DMS114 treated with DMSO at 0.1 percent for 48 hours (cell line): Measurements from ENCODE around the gene CPXM1.
"Not testable (repeated sequence)": the region's sequence is repeated elsewhere in the genome, so short reads cannot be mapped to it uniquely, and the experiment has no call there.

Source experiments
- DNase-seq: peaks from one replicate; lab custom pipeline; 2025; ENCODE audit not compliant: unreplicated experiment; lab: John Stamatoyannopoulos, UW

The CPXM1 gene

DNA sequence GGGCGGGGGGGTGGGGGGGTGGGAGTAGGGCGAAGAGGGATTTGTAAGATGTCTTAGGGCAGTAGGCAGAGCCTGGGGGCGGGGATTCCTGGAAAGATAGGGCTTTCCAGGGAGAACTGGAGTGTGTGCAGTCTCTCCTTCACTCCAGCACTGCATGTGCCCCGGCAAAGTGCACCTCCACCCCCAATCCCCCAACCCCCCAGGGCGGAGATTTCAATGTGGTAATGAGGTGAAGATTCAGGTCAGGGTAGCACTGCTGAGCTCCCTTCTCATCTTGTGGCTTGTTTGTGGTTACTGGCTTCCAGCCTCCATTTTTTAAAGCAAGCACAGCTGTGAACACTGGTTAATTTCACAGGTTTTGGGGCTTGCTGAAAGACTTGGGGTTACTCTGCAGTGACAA lies 21.6 kb upstream of the CPXM1 start:
- no peak for DNase-seq

DNA sequence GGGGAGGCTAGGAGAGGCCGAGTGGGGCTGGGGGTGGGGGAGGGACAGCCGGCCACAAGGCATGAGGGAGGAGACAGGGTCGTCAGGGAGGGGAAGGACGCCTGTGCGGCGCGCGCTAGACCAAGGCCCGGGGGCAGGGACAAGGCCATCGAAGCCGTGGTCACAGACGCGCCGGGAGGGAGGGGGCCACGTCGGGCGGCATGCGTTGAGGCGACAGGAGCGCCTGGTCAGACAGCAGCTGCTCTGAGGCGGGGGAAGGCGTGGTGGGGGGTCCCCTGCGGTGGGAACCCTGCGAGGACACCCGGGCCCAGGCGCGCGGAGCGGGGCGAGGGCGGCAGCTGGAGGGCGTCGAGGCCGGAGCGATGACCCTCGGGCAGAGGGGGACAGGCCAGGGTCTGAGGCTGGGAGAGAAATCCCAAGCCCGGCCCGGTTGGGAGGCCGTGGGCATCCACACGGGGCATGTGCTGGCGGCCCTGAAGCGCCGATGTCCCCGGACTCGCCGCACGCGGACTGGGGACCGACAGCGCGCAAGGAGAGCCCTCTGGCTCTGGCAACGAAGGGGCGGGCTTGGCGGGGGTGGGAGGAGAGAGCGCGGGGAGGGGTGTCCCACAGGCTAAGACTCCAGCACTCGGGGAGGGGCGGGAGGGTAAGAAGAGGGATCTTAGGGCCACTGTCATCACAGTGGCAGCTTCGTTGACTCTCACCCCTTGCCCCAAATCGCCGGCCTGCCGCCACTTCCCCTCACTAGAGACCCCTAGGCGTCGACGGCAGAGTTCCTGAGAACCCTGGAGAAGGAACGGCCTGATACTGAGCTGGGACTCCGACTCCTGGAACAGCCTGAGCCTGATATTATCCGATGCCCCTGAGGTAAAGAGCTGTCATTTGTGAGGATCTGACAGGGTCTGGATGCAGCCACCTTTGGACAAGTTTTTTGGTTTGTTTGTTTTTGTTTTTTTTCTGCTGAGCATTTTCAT lies 20.8 kb upstream of the CPXM1 start:
- DNase-seq = no peak

DNA sequence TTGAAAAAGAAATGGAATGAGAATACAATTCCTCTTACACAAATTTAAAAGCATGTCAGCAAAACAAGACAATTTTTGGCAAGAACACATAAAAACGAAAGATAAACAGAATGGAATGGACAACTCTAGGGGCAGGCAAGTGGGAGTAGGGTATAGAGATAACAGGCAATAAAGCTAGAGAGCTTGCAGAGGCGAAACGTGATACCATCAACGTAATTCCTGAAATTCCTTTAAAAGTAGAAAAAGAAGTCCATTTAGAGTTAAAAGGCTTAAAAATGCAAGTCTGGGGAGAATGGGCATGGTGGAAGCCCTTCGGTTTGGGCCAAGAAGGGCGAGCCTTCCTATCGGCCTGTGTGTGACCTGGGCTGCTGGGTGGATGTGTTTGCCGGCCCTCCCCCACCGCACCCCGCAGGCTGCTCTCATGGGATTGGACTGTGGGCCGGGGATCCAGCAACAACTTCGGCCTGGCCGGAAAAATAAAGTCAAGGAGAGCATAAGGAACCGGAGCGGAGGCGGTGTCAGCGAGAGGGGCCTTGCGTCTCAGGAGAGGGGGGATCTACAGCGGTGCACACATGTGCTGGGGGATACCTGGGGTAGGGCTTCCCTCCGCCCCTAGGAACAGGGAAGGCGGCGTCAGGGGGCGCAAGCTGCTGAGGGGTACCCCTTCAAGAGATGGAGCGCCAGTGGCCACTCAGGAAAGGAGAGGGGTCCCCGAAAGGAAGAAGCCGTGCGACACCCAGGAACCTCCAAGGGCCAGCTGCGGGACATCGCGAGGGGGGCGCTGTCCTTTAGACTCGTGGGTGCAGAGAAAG lies 19.9 kb upstream of the CPXM1 start:
- no peak for DNase-seq

DNA sequence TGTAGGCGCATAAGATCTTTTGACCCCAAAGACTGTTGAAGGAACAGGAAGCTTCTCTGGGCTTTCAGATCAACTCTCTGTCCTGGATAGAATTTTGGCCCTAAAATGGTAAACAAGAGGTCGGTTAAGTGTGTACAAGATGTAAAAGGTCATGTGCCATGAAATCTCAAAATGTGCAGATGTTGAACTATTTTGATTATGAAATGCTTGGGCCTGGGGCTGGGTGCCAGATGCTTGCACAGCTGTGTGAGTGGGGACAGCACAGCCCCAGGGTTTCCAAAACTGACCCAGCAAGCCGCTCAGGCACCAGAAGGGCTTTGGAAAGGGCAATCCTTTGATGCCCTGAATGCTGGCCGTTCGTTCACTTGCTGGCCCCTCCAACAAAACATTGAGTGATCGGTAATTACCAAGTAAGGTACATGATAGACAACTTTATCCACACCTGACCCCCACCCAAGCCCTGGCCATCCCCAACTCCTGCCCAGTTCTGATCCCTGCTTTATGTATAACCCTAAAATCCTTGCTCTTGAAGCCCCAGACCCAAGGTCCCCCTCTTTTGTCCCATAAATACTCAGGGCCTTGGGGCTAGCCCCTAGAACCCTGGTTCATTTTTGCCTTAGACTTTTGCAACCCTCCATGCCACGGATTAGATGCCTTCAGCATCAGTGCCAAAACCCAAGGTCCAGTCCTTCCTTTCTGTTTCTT lies 17.6 kb upstream of the CPXM1 start:
- no peak for DNase-seq

DNA sequence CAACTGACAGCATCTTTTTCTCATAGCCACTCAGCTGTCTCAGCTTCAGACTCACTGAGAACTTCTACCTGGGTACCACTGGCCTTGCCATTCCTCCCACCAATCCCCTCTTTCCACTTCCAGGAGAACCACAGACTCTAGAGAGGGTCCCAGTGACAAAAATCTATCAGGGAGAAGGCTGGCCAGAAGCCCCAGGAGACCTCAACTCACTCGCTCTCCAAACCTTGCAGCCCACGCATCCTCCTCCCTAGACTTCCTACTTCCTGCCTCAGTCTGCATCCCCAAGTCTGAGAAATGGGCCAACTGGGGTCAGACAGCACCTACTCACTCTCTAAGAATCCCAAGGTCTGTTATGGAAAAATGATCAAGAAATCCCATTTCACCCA lies 16.9 kb upstream of the CPXM1 start:
- DNase-seq = no peak

DNA sequence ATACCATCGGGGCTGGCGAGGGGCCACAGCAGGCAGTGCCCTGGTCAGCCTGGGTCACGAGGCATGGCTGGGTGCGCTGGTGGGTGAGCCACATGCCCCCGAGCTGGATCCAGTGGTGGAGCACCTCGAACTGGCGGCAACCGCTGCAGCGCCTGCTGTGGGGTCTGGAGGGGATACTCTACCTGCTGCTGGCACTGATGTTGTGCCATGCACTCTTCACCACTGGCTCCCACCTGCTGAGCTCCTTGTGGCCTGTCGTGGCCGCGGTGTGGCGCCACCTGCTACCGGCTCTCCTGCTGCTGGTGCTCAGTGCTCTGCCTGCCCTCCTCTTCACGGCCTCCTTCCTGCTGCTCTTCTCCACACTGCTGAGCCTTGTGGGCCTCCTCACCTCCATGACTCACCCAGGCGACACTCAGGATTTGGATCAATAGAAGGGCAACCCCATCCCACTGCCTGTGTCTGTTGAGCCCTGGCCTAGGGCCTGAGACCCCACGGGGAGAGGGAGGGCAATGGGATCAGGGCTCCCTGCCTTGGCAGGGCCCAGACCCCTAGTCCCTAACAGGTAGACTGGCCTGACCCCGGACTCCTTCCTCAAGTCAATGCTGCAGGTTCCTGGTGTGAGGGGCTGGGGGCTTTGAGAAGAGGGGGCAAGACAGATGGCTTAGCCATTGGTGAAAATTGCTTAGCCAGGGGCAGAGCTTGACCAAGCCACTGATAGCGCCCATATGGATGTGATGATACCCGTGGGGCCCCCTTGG lies 16.3 kb upstream of the CPXM1 start:
- no peak for DNase-seq

DNA sequence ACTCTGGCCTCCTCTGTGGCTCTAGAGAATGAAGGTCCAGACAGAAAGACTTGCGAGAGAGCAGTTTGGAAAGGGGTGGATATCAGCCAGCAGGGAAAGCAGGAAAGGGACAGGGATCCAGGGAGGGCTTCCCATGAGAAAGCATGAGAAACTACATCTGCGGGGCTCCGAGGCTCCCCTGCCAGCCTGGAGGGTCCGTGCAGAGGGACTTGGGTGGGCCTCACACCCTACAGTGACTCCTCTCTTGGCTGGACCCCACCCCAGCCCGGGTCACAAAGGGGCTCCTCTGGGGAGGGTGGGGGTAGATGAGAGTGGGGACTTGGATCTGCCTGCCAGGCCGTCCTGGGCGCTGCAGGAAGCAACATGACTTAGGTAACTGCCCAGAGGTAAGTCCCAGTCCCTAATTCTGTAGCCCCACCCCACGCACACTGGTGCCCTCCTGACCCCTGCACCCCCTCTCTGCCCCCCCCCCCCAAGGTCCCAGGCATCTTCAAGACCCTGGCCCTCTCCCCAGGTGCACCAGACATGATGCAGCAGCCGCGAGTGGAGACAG lies 15.7 kb upstream of the CPXM1 start, which contains the start of gene TMEM239:
Gene TMEM239, plus strand, starts transcription at position 335 of the 553 bp plus-strand sequence. Its CDS starts 191 bp downstream, at position 526.
- DNase-seq = no peak

DNA sequence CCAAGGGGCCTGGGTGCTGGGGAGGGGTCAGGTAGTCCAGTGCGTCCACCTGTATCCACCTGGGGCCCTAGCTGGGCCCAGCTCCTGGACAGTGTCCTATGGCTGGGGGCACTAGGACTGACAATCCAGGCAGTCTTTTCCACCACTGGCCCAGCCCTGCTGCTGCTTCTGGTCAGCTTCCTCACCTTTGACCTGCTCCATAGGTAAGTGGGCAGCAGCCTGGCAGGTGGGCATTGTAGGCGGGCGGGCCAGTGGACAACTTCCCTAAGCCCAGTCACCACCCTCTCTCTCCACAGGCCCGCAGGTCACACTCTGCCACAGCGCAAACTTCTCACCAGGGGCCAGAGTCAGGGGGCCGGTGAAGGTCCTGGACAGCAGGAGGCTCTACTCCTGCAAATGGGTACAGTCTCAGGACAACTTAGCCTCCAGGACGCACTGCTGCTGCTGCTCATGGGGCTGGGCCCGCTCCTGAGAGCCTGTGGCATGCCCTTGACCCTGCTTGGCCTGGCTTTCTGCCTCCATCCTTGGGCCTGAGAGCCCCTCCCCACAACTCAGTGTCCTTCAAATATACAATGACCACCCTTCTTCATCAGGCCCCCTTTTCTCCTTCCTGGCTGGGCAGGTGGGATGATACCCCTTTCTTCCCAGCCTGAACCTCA lies 14.9 kb upstream of the CPXM1 start:
- DNase-seq = no peak

DNA sequence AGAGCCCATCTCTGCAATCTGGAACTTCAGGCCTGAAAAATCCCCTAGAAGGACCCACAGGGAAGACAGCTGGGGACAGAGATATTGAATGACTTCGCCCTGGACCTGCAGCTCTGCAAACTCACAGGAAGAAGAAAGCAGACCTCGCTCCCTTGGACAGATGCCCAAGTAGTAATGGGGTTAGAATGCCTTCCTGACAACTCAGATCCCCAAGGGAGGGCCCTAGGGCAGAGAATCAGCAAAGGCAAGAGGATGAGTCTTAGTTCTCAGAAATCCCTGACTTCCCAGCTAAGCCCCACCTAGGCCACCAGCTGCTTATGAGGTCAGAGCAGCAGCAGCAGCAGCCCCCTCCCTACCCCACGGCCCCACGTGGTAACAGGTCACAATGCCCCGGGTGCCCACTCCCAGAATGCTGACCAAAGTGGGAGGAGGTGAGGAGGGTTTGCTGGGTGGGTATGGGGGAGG lies 14.2 kb upstream of the CPXM1 start, which contains the start of gene C20orf141:
Gene C20orf141, plus strand, starts transcription at position 401 of the 465 bp plus-strand sequence. CDS start 198 bp downstream, outside the sequence.
- no peak for DNase-seq

DNA sequence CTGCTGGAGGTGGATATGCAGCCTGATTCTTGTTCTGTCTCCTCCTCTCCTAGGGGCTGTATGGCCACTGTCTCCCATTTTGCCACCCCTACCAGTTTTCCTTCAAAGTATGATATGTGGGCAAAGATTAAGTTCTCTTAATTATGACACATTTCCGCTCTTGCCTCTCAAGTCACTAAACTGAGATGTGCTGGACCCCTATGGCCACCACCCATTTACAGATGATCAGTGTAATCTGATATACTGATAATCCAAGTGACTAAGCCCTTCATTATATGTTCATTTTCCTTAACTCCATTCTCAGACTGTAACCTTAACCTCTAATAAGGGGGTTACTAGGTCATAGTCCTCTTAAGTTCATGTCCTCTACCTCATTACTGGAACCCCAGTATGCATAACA lies 13.6 kb upstream of the CPXM1 start:
- no peak for DNase-seq

DNA sequence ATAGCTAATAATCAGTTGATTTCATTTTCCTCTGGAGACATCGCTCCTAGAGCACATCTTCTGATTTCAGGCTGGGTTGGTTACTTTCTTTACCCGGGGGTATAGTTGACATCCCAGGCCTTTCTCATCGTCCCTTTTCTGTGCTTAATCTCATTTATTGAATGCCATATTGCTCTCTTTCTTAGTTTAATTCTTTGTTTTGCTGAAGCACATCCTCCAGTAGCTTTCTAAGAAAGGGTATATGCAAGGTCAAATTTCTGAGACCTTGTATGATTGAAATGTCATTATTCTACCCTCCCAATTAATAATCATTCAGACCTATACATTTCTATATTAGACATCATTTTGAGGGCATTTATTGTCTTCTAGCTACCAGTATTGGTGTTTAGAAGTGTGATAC lies 11.8 kb upstream of the CPXM1 start:
- DNase-seq = no peak

DNA sequence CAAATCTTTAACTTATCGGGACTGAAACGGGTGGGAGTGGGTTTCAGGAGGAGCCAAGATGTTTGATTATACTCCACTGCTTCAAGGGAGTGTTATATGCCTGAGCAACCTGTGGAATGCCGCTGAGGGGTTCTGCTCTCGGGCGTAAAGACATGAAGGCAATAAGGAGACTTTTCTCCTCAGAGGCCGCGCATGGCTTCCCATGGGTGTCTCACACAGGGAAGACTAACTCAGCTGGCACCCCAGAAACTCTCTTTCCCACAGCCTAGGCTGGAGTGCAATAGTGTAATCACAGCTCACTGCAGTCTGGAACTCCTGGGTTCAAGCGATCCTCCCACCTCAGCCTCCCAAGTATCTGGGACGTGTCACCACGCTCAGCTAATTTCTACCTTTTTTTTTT lies 9.3 kb upstream of the CPXM1 start:
- no peak for DNase-seq

DNA sequence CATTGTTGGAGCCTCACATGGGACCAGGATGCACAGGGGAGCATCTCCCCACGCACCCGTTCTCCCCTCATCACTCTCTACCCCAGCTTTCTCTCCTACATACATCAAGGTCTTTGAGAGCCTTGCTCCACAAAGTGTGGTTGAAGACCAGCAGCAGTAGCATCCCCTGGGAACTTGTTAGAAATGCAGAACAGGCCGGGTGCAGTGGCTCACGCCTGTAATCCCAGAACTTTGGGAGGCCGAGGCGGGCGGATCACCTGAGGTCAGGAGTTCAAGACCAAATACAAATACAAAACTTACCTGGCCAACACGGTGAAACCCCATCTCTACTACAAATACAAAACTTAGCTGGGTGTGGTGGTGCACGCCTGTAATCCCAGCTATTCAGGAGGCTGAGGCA lies 7.5 kb upstream of the CPXM1 start:
- not testable (repeated sequence) for DNase-seq

DNA sequence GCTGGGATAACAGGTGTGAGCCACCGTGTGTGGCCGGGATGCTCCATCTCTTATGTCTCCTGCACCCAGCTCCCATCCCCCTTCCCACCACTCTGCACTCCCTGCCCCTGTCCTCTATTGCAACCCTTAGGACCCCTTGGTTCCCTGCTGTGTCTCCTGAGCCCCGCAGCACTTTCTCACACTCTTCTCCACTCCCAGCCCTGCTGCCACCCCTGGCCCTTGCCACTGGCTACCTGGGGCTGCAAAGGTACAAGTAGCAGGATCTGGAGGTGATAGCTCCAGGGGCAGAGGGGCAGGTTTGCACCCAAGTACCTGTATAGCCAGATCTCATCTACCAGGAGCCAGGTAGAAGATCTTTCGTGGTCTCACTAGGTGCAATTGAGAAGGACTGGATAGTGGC lies 6.6 kb upstream of the CPXM1 start:
- no peak for DNase-seq

DNA sequence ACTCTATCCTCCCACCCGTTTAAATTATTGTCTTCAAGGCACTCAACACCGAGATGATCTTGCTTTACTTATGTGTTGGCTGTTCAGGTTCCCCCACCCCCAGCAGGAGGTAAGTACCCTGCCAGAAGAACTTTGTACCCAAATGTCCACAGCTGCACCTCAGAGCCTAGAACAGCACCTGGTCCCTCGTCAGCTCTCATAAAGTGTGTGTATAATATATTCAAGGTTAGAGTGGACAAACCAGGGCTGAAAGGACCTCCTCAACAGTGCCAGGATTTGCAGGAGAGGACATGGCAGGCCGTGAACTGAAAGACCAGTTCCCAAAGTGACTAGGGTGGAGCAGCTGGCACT lies 5.9 kb upstream of the CPXM1 start:
- DNase-seq = no peak

DNA sequence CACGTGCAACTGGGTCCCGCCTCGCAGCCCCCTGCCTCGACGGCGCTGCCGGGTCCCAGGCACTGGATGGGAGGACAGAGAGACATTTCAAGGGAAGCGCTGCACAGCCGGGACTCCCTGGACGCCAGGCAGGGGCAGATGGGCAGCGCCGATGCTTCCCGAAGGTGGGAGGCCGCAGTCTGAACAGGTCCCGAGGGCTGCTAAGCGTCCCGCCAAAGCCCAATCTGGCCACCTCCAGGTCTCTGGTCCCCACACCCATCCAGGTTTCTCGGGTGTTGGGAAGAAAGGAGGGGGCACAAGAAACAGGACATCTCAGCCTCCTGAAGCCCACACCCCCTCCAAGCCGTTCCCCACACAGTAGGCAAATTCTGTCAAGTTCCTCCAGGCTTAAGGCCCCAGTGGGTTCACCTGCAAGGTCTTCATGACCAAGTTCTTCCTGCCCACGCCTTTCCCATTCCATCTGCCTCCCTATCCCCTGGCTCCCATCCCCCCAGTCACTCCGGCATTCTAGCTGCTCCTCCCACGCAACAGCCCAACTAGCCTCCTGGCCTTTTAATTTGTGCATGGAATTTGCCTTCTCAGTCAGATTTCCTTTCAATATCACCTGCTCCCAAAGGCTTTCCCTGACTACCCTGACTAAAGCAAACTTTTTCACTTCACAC lies 5.4 kb upstream of the CPXM1 start:
- no peak for DNase-seq

DNA sequence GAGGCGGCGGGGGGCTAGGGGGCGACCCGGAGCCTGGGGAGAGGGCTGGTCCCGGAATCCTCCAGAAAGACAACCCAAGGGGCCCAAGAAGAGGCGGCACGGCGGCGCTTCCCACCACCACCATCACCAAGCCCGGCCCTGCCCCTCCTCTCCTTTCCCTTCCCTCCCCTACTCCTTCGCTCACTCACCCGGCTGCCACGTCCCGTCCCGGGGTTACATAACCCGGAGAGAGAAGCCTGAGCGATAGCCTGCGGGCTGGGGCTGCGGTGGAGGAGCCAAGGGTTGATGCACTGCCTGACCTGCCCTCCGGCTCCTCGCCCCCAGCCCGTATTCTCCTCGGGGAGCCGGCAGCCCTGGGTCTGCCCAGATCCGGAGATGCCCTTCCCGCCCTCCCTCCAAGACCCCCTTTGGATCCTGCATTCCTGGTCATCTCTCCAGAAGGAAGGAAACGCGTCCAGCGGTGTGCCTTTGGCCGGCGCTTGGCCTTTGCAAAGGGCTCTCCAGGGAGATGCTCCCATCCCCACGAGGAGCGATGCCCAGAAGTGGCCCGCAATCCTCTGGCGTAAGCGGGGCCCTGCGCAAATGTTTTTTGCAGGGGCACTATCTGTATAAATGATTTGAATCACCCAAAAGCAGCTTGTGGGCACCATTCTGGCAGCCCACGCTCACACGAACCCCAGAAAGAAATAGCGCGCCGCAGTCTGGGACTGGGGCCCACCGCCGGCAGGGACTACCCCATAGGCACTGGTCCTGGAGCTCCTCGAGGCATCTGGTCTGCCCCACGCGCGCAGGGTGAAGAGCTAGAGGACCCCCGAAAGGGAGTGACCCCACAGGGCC lies 4.6 kb upstream of the CPXM1 start:
- DNase-seq = no peak
